Measurements from ENCODE around the gene CMBL. TPM values are rescaled to one million over a fixed set of nuclear protein-coding genes. Genes with fewer than 3 reads are reported as not detected.

The CMBL gene
- total RNA-seq, 1 donor from 2014 or later = 24.8 TPM

DNA sequence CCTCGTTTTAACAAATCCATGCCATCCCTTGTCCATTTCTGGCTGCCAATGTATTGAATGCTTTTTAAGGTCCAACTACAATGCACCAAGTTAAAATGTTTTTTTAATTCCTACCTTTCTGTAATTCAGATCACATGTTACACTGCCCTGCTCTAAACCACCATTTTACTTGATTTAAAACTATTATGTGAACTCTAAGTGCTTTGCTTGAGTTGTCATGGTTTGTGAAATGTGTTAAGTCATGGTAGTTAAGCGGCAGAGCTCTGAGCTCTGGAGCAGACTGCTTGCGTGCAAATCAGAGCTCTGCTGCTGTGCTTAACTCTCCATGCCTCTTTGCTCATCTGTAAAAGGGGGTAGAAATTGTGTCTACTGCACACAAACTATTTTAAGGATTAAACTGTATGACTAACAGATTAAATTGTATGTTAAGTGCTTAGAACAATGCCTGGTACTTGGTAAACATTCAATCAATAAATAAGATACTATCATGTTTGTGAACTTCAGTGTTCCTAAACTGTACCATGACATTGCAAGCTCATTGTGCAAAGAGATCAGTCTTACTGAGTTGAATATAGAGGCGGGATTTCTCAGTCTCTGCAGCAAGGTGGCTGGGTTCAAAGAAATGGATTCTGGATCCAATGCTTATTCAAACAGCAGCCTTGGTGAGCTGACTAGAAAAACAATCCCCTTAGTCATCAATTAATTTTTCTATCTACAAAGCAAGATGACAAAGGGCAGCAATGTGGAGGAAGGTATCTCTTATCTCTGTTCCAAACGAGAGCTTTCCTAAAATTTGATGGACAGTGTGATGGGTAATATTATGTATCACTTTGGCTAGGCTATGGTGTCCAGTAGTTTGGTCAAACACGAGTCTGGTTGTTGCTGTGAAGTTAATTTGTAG lies 16.1 kb upstream of the CMBL start:
- DNase-seq (ENCODE audit: low spot score in 2 of 2, unreplicated experiment in 2 of 2) = no peak
- H3K27me3 Mint-ChIP-seq (ENCODE audit: low read depth) = peaks cover 2% of the 10 kb centered on the region

DNA sequence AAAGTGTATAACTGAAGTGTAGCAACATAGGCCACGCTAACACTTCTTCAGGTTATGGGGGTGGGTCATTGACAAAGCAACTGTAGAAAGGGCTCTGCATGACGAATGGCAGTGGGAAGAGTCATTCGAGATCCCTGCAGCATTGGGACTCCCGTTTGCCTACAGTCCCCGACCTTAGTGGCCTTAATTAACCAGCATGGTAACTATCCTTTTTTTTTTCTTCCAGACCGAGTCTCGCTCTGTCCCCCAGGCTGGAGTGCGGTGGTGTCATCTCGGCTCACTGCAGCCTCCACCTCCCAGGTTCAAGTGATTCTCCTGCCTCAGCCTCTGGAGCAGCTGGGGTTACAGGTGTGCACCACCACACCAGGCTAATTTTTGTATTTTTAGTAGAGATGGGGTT lies 14.2 kb upstream of the CMBL start:
- DNase-seq (ENCODE audit: low spot score in 2 of 2, unreplicated experiment in 2 of 2) = no peak
- H3K36me3 Mint-ChIP-seq = no peaks in the 10 kb centered on the region
- H3K4me1 Mint-ChIP-seq = peaks cover 3% of the 10 kb centered on the region
- H3K27me3 Mint-ChIP-seq (ENCODE audit: low read depth) = no peaks in the 10 kb centered on the region
- no peak overlapping the region for H3K27ac Mint-ChIP-seq
- H3K9me3 Mint-ChIP-seq = no peaks in the 10 kb centered on the region
- TF ChIP-seq, protein P1, sequence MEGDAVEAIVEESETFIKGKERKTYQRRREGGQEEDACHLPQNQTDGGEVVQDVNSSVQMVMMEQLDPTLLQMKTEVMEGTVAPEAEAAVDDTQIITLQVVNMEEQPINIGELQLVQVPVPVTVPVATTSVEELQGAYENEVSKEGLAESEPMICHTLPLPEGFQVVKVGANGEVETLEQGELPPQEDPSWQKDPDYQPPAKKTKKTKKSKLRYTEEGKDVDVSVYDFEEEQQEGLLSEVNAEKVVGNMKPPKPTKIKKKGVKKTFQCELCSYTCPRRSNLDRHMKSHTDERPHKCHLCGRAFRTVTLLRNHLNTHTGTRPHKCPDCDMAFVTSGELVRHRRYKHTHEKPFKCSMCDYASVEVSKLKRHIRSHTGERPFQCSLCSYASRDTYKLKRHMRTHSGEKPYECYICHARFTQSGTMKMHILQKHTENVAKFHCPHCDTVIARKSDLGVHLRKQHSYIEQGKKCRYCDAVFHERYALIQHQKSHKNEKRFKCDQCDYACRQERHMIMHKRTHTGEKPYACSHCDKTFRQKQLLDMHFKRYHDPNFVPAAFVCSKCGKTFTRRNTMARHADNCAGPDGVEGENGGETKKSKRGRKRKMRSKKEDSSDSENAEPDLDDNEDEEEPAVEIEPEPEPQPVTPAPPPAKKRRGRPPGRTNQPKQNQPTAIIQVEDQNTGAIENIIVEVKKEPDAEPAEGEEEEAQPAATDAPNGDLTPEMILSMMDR (IDR thresholded peaks at IDR 0.05; ENCODE audit: unreplicated experiment) = no peak
- no peak overlapping the region for H3K4me3 Mint-ChIP-seq

More for the DNA sequence above, 16.1 kb upstream of the CMBL start:
- no peaks in the 10 kb centered on the region for H3K36me3 Mint-ChIP-seq
- H3K27ac Mint-ChIP-seq = no peak overlapping the region
- no peaks in the 10 kb centered on the region for H3K9me3 Mint-ChIP-seq
- H3K4me1 Mint-ChIP-seq = peaks cover 3% of the 10 kb centered on the region
- TF ChIP-seq, protein P1 (IDR thresholded peaks at IDR 0.05; ENCODE audit: unreplicated experiment) = no peak
- H3K4me3 Mint-ChIP-seq = no peak overlapping the region

DNA sequence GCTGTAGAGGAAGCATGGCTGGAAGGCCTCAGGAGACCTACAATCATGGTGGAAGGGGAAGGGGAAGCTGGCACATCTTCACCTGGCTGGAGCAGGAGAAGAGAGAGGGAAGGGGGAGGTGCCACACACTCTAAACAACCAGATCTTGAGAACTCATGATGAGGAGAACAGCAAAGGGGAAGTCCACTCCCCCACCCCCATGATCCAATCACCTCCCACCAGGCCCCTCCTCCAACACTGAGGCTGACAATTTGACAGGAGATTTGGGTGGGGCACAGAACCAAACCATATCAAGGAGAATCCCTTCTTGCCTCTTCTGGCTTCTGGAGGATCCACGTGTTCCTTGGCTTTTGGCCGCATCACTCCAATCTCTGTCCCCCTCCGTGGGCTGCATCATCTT lies 13.1 kb upstream of the CMBL start:
- H3K9me3 Mint-ChIP-seq = no peaks in the 10 kb centered on the region
- TF ChIP-seq, protein P1 (IDR thresholded peaks at IDR 0.05; ENCODE audit: unreplicated experiment) = no peak

DNA sequence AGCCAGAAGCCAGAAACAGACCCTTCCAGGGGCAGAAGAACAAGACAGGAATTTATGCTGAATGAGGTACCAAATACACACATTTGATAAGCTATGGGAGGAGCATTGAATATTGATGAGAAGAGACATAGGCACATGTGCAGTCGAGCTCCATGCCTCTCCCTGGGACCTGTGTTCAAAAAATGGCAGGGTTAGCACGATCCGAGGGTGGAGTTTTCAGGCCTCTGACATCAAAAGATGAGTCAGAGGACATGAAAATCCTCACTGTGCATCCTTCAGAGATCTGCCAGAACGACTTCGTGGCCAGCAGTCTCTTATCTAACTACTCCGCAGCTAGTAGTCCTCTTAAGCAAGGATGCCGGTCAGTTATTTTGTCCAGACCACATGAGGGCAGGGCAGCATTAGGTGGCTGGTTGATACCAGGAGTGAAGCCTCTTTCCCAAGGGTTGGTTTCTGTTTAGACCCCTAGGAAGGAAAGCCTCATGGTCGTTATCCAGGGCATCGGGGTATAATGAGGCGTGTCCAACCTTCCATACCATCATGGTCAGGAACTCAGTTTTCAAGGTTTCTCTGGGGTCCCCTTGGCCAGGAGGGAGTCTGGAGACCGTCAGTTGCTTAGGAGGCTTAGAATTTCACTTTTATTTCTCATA lies 11.6 kb upstream of the CMBL start:
- TF ChIP-seq, protein P1 (IDR thresholded peaks at IDR 0.05; ENCODE audit: unreplicated experiment) = no peak
- Mint-ChIP-seq H3K27ac (no peak overlapping the region), H3K36me3 (no peaks in the 10 kb centered on the region), H3K9me3 (no peaks in the 10 kb centered on the region), H3K4me1 (peaks cover 3% of the 10 kb centered on the region), H3K27me3 (ENCODE audit: low read depth) (no peaks in the 10 kb centered on the region), H3K4me3 (no peak overlapping the region)
- DNase-seq (ENCODE audit: low spot score in 2 of 2, unreplicated experiment in 2 of 2) = no peak

More for the DNA sequence above, 13.1 kb upstream of the CMBL start:
- DNase-seq (ENCODE audit: low spot score in 2 of 2, unreplicated experiment in 2 of 2) = no peak
- Mint-ChIP-seq H3K36me3 (no peaks in the 10 kb centered on the region), H3K27me3 (ENCODE audit: low read depth) (no peaks in the 10 kb centered on the region), H3K4me1 (peaks cover 3% of the 10 kb centered on the region), H3K27ac (no peak overlapping the region), H3K4me3 (no peak overlapping the region)

DNA sequence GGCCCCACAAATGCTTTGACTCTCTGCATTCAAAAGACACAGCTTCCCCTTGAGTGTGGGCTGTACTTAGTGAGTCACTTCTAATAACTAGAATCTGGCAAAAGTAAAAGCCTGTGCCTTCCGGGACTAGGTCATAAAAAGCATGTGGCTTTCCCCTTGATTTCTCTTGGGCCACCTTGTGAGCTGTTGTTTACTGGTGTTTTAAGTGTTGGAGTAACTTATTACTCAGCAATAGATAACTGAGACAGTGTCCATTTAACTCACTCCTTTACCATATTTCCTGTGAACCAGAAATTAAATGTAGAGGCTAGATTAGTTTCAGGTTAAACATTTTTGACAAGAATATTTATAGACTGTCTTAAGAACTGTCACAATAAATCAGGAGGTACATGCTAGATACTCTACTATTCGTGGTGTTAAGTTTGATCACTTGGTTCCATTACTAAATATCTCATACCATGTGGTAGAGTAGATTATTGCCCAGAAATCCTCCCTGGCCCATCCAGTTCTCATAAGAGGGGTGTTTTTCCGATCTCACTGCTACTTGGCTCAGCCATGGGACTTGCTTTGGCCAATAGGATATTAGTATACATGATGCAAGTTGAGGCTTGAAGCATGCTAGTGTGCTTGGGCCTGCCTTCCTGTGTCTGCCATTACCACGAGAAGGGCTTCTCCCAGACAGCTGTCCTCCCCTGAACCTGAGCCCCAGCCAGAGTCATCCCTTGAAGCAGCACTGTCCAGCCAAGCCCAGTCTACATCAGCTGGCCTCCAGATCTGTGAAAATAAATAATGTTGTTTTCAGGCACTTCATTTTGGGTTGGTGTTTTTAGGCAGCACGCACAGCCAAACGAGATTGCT lies 10.4 kb upstream of the CMBL start:
- Mint-ChIP-seq H3K27ac (no peak overlapping the region), H3K4me3 (no peak overlapping the region), H3K9me3 (no peaks in the 10 kb centered on the region), H3K4me1 (no peaks in the 10 kb centered on the region), H3K27me3 (ENCODE audit: low read depth) (no peaks in the 10 kb centered on the region), H3K36me3 (no peaks in the 10 kb centered on the region)
- DNase-seq (ENCODE audit: low spot score in 2 of 2, unreplicated experiment in 2 of 2) = no peak
- TF ChIP-seq, protein P1 (IDR thresholded peaks at IDR 0.05; ENCODE audit: unreplicated experiment) = no peak

Measured in mesothelial cell of epicardium (in vitro differentiated cells).